Stimulated activated CD8-positive, alpha-beta memory T cell treated with anti-CD3 and anti-CD28 coated beads, Interleukin-15, amount 100 ng/mL, for 24 hours (primary cell): ENCODE data around the gene DIAPH2.

Experiments used
- DNase-seq: peaks from one replicate; pipeline ENCODE4 v3.0.0-alpha.2; 2020; ENCODE audit warnings: low read depth

The DIAPH2 gene

DNA sequence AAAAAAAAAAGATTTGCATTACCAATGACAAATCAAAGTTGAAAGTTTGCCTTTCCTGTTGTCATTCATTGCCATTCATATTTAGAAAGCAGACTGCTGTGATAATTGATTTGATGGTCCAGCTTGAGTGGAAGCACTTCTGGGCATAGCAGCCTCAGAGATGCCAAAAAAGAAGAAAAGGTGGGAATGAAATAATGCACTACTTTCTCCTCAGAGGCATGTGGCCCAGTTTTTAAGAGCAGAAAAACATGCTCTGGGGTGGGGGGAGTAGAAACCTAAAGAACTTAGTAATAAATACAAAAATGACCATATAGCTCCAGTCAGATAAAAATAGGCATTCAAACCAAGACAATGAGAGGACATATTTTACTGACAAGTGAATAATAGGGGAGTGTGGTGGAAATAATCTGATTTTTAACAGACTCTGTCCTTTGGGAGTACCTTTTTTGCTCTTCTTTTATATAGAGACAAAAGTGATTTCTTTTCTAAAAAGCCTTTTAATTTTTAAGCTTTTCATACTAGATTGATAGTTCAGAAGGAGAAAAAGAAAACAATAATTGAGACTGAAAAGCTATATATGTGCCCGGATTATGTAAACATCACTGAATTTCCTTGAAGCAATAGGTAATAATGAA lies 798.1 kb downstream of the DIAPH2 start:
- no peak for DNase-seq

DNA sequence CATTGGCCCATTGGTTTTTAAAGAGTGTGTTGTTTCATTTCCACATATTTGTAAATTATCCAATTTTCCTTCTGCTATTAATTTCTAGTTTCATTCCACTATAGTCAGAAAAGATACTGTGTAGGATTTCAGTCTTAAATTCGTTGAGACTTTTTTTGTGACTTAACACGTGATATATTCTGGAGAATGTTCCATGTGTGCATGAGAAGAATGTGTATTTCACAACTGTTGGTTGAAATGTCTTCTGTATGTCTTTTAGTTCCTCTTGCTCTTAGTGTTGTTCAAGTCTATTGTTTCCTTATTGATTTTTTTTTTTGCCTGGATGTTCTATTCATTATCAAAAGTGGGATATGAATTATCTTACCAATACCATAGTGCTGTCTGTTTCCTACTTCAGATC lies 806.0 kb downstream of the DIAPH2 start:
- no peak for DNase-seq

DNA sequence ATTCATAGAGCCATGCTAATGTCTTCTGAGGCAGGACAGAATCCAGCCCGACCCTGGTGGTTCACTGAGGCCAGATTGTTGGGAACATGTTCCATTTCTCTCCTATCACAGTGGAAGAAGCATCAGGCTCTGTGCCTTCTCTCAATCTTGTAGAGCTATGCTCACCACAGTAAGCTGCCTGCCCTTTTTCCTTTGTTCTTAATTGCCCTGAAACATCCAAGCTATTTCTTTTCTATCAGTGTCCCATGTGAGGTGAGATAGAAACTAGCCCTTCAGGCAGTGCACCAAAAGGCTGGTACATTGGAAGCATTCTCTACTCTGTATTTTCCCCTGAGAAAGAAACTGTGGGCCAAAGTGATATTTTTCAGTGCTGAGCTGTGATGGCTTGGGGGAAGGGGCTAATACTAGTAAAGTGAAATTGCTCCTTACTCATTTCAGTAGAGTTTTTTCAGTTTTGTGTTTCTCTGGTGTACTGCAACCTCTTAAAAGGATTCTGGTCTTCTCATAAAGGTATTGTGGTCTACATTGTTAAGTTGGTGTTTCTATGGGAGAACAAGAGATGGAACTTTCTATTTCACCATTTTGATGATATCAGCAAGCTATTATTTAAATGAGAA lies 810.2 kb downstream of the DIAPH2 start:
- DNase-seq = no peak

DNA sequence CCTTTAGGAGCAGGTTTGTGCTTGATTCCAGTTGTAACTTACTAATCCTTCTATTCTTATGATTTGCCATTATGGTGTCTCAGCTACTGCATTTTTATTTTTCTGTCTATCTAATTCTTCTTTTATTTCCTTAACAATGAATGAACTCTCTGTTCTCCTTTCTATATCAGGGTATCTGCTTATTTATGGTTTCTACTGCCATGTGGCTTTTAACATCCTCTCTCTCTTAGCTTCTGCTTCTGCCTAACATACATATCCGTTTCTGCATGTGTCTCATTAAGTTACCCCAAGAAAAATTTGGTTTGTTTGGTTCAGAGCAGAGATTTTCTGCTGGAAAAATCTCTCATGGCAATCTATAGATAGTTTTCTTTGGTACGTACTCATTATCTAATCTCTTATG lies 813.5 kb downstream of the DIAPH2 start:
- DNase-seq = no peak

DNA sequence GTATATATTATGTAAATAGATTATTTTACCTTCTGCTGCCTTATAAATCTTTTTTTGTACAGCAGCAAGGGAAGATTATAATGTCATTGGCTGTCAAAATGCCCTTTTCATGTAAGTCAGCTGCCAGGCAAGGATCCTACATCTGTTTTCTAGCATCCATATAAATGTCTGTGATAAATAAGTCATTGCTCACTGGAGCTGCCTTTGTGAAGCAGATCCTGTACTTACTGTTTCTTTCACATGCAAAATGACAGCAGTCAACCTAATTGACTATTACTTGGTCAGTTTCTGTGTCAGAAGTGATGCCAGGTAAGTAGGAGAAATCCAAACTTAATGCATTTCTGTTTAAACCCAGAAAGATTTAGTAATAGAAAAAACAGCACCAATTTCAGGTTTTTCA lies 819.8 kb downstream of the DIAPH2 start:
- DNase-seq = no peak

DNA sequence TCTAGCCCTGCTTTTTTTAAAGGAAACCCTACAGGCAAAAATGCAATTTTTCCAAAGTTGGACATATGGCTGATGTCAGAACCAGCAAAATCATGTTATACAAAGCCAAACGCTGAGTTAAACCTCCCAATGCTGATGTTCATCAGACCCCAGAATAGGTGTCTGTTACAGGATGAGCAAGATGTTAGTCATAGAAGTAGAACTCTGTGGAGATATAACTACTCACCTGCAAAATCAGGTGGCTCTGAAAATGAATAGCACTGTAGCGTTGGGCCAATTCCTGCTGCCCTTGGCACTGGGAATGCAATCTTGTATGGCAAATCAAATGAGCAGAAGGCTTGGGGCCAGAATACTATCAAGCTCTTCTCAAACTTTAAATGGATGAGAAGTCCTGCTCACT lies 833.1 kb downstream of the DIAPH2 start:
- DNase-seq = no peak

DNA sequence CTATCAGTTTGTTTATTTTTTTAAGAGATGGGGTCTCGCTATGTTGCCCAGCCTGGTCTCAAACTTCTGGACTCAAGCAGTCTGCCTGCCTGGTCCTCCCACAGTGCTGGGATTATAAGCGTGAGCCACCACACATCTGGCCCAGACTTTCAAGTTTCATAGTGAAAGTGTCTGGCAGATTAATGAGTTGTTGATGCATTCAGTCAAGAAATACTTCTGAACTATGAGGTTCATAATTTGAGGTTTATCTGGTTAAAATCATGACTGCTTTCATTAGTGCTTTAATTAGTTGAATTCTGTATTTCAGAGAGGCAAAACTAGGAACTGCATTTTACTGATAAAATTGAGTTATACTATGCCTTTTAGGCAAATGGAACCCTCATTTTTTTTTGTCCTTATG lies 837.7 kb downstream of the DIAPH2 start:
- no peak for DNase-seq

DNA sequence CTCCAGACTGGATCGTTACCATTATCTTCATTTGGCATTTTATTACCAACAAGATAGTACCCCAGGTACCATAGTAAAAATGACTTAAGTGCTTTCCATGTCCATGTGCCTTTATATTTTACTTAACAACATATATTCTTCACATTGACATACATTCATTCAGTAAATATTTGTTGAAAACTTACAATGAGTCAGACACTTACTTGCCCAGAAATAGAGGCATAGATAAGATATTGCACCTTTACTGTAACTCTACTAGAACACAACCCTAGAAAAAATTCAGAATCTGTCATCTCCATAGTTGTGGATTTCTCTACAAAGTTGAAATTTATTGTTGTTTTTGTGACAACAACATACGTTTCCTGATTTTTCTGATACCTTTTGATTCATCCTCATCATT lies 839.7 kb downstream of the DIAPH2 start:
- no peak for DNase-seq

DNA sequence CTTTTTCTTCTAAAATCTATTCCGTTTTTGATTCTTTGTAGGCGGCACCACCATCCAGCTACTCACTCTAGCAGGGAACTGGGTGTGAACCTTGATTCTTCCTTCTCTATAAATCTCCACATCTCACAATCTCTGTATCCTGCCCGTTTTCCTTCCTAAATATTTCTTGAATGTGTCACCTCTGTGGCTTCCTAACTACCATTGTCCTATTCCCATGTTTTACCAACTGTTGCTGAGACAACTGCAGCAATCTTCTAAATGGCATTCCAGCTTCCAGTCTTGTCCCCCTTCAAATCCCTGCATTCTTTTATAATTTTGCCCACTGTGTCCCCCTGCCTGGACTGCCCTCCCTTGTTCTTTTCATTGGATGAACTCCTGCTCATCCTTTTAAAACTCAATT lies 840.4 kb downstream of the DIAPH2 start:
- no peak for DNase-seq

DNA sequence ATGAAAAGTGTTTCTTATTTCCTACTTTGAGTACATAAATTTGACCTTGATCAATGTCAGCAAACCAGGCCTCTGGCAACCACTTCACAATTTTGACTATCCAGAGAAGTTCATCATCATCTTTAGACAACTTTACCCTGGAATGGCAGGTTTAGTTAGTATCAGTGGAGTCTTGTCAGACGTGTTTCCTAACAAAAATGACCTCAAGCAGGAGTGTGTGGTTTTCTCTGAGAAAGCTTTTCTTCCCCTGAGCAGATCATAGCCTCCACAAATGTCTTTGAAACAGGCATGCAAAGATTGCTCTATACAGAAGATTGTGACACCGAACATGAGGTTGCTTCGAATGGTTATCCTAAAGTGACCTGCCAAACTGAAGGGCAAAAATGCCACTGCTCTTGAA lies 841.3 kb downstream of the DIAPH2 start:
- DNase-seq = no peak

DNA sequence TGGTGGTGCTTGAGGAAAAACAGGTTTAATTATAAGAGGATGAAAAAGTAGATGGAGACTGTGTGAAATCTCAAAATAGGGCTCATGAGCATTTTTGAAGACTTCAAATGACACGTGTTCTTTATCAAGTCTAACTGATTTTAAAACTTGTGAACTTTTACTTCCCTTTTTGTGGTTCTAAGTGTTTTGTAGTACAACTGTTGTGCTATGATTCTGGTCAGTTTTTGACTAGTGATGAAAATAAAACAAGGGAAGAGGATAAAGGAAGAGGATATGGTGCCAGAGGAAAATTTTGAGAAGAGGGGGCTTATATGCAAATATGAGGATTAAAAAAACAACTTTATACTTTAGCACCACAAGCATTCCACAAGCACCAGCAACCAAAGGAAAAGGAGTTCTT lies 843.1 kb downstream of the DIAPH2 start:
- DNase-seq = no peak

DNA sequence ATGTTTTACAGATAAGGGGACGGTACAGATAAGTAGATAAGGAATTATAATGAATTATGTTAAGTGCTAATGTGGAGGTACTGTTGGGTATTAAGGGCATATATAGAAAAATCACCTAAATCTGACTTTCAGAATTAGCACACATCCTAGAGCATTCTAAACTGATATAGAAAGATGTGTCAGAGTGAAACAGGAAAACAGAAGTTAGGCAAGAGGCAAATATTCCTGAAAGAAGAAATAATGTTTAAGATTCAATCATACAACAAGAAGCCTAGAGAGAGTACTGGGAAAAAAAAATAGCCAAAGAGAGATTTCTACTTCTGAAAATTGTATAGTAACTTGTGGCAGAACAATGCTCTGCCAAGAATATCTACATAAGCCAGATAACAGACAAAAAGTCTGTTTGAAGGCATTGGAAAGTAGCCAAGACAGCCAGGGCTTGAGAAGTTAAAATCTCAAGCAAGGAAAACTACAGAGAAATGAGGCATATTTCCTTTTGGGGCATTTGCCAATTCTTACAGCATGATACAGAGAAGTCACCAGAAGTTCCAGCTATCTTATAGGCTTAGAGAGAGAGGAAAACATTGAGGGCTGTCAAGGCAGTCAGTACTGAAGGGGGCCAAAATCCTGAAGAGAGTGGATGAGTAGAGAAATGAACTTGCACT lies 845.0 kb downstream of the DIAPH2 start:
- no peak for DNase-seq

DNA sequence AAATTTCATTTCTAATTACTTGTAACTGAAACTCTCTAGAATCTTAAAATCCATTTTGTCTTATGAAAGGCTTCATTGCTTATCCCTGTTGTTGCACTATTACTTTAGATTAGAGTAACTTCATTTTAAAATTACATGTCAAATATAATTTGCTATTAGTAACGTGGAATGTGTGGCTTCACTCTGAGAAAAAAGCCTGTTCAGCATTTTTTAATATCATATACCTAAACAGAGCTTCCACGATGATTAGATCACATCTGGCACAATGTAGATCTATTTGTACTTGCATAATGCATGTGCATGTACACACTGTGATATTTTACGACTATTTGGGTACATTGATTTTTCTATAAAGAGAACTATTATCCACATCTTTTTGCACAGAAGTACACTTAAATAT lies 847.2 kb downstream of the DIAPH2 start:
- no peak for DNase-seq

DNA sequence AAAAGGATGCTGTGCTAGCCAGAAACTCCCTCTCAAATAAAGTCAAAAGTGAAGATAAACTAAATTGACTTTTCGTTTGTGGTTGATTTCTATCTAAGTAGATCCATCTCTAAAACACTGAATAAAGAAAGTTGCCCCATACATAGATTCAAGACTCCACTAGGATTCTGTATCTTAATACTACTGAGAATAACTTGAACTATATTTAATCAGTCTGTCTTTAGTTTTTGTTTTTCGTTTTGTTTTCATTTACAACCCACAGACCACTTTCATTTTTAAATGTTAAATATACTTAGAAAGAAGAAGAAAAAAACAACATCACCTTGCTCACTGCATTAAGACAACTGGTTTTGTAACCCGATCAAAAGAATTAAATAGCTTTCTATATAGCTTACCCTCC lies 854.1 kb downstream of the DIAPH2 start:
- no peak for DNase-seq

DNA sequence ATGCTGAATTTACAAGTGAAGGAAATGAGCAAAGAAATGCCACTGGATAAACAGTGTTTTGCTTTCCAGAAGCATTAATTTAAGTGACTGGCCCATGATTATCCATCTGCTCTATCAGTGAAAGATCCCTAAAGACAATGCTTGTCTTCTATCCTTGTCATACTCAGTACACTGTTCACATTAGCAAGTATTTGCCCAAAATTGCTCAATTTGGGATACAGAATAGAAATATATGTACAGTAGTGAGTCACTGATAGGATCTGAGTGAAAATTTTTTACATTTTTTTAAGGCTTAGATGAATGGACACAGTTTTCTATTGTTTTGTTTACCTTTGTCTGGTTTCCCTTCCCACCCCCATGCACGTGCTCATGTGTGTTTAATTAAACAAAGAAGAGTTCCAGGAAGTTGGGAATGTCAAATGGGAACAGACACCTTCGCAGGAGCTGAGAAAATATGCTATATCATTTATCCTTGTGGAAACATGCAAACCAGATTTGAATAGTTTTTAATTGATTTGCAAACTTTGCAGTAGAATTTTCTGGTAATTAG lies 855.4 kb downstream of the DIAPH2 start:
- DNase-seq = no peak

DNA sequence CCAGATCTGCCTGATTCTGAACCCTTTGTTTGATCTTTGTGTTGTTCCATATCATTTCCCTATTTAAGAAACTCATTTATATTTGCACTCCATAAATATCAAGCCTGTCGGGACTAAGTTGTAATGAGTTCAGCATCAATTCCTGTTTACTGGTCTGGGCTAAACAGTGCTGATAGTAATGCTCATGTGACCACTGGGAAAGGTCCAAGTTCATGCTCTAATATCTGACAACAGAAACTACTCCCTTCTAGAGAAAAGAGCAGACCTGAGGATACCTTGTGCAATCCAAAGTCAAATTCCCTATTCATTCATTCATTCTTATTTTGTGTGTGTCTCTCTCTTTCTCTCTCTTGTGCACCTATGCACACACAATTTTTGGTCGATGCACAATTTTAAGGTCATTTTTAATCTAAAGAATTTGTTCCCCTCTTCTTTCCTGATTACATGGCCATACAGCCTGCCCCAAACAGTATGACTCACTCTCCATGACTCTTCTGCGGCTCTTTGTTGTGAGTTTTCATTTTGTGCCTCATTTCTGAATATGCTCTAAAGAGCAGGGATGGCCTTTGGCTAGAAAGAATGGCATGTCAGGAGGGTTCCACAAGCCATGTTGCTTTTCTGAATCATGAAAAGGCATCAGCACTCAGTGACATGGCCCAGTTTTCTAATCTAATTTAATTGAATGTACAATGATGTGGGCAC lies 863.4 kb downstream of the DIAPH2 start:
- DNase-seq = no peak

DNA sequence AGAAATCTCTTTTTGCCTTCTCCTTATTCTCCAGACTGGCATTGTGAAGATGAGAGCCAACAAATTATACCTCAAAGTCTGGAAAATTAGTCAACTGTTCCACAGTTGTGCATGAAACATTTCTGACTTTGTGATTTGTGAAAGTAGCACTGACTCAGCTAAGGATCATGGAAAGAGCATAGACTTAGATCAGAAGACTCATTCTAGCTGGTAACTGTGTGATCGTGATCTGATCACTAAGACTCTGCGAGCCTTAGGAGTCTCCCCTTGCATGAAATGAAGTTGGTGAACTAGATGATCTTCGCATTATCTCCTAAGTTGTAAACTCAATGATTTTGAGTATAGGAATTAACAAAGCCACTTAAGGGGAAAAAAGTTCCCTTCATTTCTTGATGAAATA lies 867.2 kb downstream of the DIAPH2 start:
- DNase-seq = no peak

DNA sequence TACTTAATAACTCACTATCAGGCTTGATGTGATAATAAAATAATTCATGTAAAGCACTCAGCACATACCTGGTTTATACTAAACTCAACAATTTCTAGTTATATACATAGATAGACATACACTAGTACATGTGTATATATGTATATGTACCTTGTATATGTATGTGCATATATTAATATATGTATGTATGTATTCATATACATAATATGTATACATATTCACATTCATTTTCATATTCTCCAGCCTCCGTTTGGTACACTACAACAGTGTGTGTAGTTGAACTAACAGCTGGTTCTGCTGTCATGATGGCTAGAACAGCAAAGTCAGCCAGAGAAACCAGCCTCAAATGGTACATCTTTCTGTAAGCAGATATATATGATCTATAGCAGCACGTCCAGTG lies 869.2 kb downstream of the DIAPH2 start:
- DNase-seq = no peak

DNA sequence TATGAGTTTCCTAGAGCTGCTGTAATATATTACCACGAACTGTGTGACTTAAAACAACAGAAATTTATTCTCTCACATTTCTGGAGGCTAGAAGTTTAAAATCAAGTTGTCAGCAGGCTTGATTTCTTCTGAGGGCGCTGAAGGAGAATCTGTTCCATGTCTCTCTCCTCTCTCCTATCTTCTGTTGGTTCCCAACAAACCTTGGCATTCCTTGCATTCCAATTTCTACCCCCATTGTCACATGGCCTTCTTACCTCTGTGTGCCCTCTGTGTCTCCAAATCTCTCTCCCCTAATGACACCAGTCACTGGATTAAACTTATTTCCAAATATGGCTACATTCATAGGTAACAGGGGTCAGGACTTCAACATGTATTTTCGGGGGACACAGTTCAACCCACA lies 871.7 kb downstream of the DIAPH2 start:
- no peak for DNase-seq

DNA sequence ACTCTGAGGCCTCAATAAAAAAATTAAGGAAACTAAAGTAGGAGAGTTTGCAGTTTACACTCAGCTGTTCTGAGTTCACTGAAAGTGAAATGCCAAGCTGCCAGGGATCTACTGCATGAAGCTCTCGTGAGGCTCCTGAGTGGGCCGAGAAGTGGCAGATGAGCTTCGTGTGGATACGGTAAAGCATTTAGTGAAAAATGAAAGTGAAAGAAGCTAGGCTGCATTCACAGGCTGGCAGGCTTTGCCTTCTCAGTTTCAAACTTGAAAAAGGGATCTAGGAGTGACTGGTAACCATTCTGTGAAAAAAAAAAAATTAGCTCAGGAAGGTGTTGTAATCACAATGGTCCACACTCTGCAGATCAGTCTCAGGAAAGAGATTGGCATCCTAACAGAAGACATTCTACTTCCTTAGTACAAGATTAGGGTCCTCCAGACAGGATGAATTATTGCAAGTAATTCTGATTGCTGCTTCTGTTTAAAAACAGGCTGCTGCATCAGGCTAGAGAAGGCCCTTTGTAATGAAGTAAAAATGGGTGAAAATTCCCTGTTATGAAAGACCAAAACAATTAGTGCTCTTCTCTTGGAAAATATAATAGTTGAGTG lies 879.0 kb downstream of the DIAPH2 start:
- DNase-seq = peak; percentile 0

DNA sequence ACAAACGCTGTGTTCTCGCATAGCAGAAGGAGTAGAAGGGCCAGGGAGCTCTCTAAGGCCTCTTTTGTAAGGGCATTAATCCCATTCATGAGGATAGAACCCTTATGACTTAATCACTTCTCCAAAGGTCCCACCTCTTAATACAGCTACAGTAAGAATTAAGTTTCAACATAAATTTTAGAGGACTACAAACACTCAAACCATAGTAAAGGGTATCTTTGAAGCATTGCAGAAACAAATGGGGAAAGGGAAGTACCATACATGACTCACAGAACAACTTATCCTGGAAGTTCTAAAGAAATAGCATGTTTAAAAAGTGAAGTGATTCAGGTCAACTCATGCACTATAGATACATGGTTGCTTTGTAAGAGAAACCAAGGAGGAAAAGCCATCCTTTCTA lies 879.9 kb downstream of the DIAPH2 start:
- no peak for DNase-seq

DNA sequence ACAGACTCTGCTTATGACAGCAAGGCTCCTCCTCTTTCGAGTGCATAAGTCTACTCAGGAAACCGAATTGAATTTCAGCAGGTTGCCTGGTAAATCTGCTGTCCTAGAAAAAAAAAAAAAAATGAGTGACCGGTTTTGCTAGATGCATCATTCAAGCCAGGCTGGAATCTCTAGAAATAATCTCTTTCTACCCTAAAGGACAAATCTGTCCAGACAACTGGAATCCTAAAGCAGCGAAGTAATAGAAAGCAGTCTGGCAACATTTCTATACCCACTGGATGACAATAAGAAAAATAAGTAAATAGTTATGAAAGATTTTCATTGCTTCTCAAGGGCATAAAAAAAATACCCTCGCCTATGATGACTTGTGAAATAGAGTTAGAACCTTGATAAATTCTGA lies 902.5 kb downstream of the DIAPH2 start:
- no peak for DNase-seq
